Glutamatergic neuron (in vitro differentiated cells): Measurements from ENCODE around the gene DOCK2. TPM values are rescaled to one million over a fixed set of nuclear protein-coding genes. Genes with fewer than 3 reads are reported as not detected.

ENCODE experiments used
- DNase-seq: peaks from one replicate; pipeline ENCODE4 v3.0.0; 2022
- H3K27ac Mint-ChIP-seq: one replicate; pipeline ENCODE4 v1.8.0; 2020; ENCODE audit warnings: mild to moderate bottlenecking, mixed read lengths, inconsistent platforms; ENCODE audit not compliant: unreplicated experiment
- H3K27me3 Mint-ChIP-seq: one replicate; pipeline ENCODE4 v1.8.0; 2020; ENCODE audit warnings: mild to moderate bottlenecking, moderate library complexity, mixed read lengths, inconsistent platforms; ENCODE audit not compliant: unreplicated experiment
- H3K36me3 Mint-ChIP-seq: one replicate; pipeline ENCODE4 v1.8.0; 2020; ENCODE audit warnings: mild to moderate bottlenecking, mixed read lengths, inconsistent platforms; ENCODE audit not compliant: unreplicated experiment
- H3K4me1 Mint-ChIP-seq: one replicate; pipeline ENCODE4 v1.8.0; 2020; ENCODE audit warnings: mild to moderate bottlenecking, low read depth, mixed read lengths, inconsistent platforms; ENCODE audit not compliant: unreplicated experiment
- H3K4me3 Mint-ChIP-seq: one replicate; pipeline ENCODE4 v1.8.0; 2020; ENCODE audit warnings: mild to moderate bottlenecking, mixed read lengths, inconsistent platforms; ENCODE audit not compliant: unreplicated experiment
- H3K9me3 Mint-ChIP-seq: one replicate; pipeline ENCODE4 v1.8.0; 2020; ENCODE audit warnings: mild to moderate bottlenecking, moderate library complexity, mixed read lengths, inconsistent platforms; ENCODE audit not compliant: unreplicated experiment
- total RNA-seq: library from RNA; stranded (reverse); fragmentation: NEBNext Ultra II Directional; extraction: Animal tissue kit (Norgen Biotek cat#: 25700); gene quantifications from one replicate; pipeline ENCODE4 v1.2.1, GENCODE V29; 2021; ENCODE audit not compliant: unreplicated experiment
- TF ChIP-seq, protein P1 (sequence below): fragments of 200-600 bp; sonication (generic); IDR thresholded peaks from one replicate; pipeline ENCODE4 v1.5.0; 2021; ENCODE audit not compliant: partially characterized antibody, unreplicated experiment

DOCK2 gene
- total RNA-seq, 1 donor from 2014 or later = 0.66 TPM

DNA sequence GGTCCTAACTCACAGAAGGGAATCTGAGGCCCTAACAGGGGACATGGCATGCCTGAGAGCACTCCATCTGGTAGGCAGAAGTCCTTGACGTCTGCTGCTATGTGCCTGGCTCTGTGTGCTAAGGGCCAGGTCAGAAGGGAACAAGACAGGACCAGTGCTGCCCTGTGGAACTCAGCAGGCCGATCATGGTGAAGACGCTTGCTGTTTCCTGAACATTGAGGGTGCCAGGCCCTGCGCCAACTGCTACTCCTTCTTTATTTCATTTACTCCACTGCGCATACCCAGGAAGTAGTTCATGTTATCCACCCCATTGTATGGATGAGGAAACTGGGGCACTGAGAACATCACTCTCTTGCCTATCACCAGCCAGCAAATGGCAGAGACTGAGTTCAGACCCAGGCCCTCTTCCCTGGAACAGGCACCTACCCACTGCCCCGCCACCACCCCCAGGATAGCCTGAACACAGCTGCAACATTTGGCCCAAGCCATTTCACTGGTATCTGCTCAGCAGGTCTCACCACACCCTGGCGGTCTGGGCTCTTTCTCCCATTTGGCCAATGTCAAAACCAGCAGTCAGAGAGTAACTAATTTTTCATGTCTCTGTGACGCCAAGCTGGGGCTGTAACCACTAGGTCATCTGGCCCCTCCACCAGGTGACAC lies 443.8 kb downstream of the DOCK2 start:
- Mint-ChIP-seq H3K27ac (no peak overlapping the region), H3K9me3 (no peaks in the 10 kb centered on the region), H3K36me3 (no peaks in the 10 kb centered on the region), H3K4me3 (no peak overlapping the region), H3K4me1 (peaks cover 2% of the 10 kb centered on the region), H3K27me3 (peaks cover 2% of the 10 kb centered on the region)
- DNase-seq = no peak
- TF ChIP-seq, protein P1, sequence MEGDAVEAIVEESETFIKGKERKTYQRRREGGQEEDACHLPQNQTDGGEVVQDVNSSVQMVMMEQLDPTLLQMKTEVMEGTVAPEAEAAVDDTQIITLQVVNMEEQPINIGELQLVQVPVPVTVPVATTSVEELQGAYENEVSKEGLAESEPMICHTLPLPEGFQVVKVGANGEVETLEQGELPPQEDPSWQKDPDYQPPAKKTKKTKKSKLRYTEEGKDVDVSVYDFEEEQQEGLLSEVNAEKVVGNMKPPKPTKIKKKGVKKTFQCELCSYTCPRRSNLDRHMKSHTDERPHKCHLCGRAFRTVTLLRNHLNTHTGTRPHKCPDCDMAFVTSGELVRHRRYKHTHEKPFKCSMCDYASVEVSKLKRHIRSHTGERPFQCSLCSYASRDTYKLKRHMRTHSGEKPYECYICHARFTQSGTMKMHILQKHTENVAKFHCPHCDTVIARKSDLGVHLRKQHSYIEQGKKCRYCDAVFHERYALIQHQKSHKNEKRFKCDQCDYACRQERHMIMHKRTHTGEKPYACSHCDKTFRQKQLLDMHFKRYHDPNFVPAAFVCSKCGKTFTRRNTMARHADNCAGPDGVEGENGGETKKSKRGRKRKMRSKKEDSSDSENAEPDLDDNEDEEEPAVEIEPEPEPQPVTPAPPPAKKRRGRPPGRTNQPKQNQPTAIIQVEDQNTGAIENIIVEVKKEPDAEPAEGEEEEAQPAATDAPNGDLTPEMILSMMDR = no peak

GRCh38 chr5:170081616-170082015 lies 444.5 kb downstream of the DOCK2 start:
- H3K4me3 Mint-ChIP-seq = no peak overlapping the region
- no peaks in the 10 kb centered on the region for H3K36me3 Mint-ChIP-seq
- TF ChIP-seq, protein P1 = no peak
- H3K4me1 Mint-ChIP-seq = peaks cover 2% of the 10 kb centered on the region
- DNase-seq = no peak
- H3K9me3 Mint-ChIP-seq = no peaks in the 10 kb centered on the region
- H3K27me3 Mint-ChIP-seq = peaks cover 2% of the 10 kb centered on the region
- no peak overlapping the region for H3K27ac Mint-ChIP-seq

GRCh38 chr5:170082701-170083100 lies 445.6 kb downstream of the DOCK2 start:
- TF ChIP-seq, protein P1 = no peak

GRCh38 chr5:170087168-170087817 lies 450.2 kb downstream of the DOCK2 start:
- Mint-ChIP-seq H3K4me3 (no peak overlapping the region), H3K9me3 (peaks cover 3% of the 10 kb centered on the region), H3K36me3 (peaks cover 5% of the 10 kb centered on the region), H3K27ac (peak overlapping the region; percentile 4), H3K4me1 (peaks cover 2% of the 10 kb centered on the region), H3K27me3 (no peaks in the 10 kb centered on the region)
- TF ChIP-seq, protein P1 = no peak
- DNase-seq = no peak

More at GRCh38 chr5:170082701-170083100, 445.6 kb downstream of the DOCK2 start:
- peaks cover 5% of the 10 kb centered on the region for H3K36me3 Mint-ChIP-seq
- H3K27ac Mint-ChIP-seq = no peak overlapping the region
- no peak overlapping the region for H3K4me3 Mint-ChIP-seq
- DNase-seq = no peak
- H3K4me1 Mint-ChIP-seq = peaks cover 2% of the 10 kb centered on the region
- H3K27me3 Mint-ChIP-seq = peaks cover 2% of the 10 kb centered on the region
- H3K9me3 Mint-ChIP-seq = peaks cover 3% of the 10 kb centered on the region
